Activated CD8-positive, alpha-beta memory T cell treated with anti-CD3 and anti-CD28 coated beads, Interleukin-2, amount 50 U/mL, for 48 hours (primary cell): Measurements from ENCODE around the gene KIAA0753.
"Not testable (repeated sequence)": the region's sequence is repeated elsewhere in the genome, so short reads cannot be mapped to it uniquely, and the experiment has no call there.

Experiments
- DNase-seq: peaks from one replicate; pipeline ENCODE4 v3.0.0-alpha.2; 2020

The KIAA0753 gene

DNA sequence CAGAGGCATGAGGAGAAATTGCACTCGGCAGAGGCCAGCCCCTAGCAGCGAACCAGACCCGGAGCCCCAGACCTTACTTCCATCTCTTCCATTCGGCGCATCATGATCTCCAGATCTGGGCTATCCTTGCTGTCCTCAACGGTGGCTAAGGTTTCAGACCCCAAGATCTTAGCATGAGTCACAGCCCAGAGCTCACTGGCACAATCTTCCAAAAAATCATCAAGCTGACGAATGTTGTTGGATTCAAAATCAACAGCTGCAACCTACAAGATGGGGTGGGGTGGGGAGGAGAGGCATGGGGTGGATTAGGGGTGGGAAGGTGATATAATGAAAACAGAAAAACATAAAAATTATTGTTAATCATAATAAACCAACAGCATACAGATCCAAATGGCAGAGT lies 44.4 kb downstream of the KIAA0753 start:
- no peak for DNase-seq

DNA sequence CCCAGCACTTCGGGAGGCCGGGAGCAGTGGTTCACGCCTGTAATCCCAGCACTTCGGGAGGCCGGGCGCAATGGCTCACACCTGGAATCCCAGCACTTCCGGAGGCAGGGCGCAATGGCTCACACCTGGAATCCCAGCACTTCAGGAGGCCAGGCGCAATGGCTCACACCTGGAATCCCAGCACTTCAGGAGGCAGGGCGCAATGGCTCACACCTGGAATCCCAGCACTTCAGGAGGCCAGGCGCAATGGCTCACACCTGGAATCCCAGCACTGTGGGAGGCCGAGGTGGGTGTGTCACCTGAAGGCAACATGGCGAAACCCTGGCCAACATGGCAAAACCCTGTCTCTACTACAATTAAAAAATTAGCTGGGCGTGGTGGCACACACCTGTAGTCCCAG lies 47.1 kb downstream of the KIAA0753 start:
- DNase-seq = not testable (repeated sequence)

DNA sequence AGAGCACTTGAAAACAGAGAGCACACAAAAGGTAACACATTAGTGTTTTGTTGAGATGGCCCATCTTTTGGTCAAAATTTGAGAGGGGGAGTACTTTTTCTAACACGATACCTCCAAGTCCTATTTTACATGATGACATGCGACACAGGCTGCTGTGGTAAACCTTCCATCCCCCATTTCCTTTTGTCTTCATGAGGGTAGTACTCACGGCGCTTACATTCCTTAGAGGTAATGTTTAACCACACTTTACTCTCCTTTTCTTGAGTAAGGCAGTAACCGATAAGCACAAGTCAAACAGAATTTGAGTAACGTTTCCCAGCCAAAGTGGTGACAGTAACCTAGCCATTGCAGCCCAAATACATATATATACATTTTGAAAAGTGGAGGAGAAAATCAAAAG lies 48.3 kb downstream of the KIAA0753 start:
- DNase-seq = no peak

DNA sequence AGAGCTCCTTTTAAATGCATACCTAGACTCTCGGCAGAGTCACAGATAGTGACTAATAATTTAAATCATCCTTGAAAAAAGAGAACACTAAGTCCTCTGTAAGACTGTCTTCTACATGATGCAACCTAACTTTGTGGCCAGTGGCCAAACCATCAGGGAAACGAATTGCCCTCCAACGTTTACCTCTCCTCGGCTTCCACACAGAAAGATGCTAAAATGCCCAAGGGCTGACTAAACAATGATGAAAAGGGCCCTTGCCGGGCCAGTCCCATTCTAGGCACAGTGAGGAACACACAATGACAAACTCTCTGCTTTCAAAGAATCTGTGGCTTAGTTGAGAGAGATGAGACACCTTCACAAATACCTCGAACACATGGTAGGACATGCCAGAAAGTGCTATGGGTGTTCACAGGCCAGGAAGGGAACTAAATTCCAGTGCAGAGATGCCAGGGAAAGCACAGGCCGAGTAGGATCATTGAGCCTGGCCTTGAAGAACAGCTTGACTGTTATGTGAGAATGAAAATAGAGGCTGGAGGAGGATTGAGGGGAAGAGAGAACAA lies 48.8 kb downstream of the KIAA0753 start:
- DNase-seq = no peak

DNA sequence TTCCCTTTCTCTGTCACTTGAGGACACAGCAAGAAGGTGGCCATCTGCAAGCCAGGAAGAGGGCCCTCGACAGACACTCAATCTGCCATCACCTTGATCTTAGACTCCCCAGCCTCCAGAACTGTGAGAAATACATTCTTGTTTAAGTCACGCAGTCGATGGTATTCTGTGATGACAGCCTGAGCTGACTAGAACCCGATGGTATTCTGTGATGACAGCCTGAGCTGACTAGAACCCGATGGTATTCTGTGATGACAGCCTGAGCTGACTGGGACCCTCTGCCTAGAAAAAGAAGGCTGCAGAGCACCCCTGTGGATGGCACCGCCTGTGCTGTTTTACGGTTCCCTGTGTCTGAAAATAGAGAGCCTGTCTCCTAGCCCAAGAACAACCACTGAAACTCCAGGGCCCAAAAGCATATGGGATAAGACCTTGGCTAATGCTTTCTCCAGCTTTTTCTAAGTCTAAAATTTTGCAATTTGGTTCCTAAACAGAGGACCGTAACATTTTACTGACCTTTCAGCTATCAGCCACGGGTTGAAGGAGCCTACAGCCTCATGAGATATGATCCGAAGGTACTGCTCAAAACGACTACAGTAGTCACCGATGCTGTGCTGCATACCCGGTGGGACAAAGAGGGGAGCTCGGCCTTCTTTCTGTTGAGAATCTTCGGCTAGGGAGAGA lies 51.1 kb downstream of the KIAA0753 start:
- no peak for DNase-seq

DNA sequence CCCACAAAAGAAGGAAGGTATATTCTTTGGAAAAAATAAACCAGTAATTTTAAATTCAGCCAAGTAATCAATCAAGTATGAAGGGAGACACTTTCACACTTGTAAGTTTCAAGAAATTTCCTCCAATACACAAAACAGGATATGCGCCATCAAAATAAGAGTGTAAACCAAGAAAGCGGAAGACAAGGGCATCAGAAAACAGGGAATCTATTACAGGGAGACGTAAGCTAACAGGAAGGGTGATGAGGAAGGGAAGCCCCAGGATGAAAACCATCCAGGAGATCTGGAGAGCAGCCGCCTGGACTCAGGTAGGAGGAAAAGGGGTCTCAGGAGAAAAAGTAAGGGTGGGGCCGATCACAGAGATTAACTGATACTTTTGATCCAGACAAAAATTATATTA lies 52.3 kb downstream of the KIAA0753 start:
- no peak for DNase-seq

DNA sequence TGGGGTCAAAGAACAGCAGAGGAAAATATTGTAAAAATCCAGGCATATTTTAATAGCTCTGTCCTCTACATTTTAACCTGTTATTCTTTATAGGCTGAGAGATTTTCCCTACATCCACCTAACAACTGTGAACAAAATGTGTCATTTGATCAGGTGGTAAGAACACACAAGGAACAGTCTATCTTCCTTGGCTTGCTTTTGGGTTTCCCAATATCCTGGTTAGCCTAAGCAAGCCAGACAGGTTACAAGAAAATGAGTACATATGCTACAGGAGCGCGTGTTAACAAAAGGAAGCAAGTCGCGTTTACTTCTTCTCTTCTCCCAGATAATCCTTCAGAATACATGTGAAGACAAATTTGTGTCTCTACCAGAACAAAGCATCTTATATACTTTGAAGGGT lies 53.2 kb downstream of the KIAA0753 start:
- DNase-seq = no peak

DNA sequence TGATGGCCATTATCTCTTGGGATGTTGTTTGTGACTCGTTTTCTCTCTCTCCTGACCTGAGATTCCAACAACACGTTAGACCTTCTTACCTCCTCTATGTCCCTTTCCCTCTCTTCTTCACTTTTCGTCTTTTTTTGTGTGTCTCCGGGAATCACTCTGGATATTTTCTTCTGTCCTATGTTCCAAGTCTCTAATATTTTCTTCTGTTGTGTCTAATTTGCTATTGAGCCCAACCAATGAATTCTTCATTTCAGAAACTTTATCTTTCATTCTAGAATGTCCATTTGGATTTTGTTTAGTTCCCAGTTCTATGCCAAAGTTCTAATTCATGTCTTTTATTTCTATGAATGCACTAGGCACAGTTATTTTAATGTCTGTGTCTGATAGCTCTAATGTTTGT lies 57.1 kb downstream of the KIAA0753 start:
- no peak for DNase-seq

DNA sequence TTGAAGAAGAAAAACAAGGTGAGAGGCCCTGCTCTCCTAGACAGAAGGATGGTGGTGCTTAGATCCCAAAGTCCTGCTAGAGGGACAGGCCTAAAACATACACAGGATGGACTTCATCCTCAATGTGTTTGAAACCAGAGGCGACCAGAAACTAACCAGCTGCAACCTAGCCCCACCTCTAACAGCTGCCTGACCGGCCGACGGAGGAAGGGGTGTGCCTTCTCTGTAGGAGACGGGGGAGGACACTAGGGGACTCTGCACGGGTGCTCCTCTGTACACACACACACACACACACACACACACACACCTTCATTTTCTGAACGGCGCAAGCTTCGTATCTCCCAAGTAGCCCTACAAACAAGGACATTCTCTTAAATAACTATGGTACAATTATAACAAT lies 59.9 kb downstream of the KIAA0753 start:
- DNase-seq = no peak

DNA sequence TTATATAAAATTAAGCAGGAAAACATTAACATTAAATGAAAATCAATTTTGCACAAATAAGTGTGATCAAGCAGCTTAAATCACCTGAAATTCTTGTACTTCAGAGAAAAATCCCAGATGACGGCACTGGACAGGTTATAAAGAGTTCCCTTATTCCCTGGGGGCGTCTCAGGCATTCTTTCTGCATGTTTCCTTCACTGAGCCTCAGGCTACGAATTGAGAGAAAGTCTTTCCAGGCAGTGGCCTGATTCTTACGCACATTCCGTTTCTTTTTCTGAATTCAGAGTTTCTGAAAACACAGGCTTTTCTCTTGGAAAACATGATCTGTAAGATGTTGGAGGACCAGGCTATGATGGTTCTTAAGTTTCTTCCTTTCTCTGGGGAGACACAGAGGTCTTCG lies 62.0 kb downstream of the KIAA0753 start:
- DNase-seq = no peak

DNA sequence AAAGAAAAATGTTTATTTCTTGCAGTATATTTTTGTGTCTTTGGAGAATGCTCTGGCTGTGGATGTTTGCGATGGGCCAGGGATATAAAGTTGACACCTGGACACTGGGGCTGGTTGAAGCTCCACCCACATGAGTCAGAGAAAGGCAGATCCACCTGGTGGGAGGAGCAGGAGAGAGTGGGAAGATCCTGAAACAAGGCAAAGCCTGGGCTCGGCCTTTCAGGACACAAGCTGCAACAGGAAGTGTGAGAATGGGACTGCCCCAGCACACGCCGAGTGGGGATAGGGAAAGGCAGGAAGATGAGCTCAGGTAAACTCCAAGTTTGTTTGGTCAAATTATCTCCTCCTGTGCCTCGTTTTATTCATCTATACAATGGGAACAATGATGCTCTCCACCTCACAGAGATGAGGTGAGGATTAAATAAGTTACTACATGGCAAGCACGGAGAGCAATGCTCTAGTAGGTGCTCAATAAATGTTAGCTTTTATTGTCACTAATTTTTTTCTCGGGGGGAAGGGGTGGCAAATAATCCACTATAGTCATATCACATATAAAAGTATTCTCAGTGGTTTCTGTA lies 62.7 kb downstream of the KIAA0753 start:
- no peak for DNase-seq

DNA sequence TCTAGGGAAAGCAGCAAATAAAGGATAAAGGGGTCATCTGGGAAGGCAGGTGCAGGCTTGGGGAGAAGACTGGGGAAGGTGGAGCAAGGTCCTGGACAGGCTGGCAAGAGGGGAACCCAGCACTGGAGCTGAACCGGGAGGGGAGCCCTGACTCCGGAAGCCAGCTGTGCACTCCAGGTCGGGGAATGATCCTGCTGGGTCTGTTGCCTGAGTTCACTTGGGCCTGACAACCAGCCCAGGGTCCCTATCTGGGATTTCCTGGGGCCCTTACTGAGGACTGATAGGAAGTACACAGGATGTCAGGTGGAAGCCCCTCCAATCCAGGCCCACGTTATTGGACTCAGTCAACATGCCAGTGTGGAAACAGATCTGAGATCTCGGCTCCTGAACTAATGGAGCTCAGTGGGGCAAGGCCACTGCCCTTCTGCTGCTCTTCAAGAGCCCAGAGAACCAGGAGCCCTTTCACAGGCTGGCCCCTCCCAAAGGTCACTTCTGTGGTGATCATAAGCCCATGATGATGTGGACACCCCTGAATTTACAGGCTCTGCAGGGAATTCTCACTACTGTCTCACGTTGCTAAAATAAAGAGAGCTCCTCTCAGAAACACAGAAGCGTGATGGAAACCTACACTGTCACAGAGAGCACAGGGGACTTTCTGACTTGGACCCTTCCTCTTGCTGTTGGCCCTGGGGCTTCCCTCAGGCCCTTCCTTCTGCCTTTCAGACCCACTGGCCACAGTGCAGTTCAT lies 64.3 kb downstream of the KIAA0753 start:
- DNase-seq = no peak

DNA sequence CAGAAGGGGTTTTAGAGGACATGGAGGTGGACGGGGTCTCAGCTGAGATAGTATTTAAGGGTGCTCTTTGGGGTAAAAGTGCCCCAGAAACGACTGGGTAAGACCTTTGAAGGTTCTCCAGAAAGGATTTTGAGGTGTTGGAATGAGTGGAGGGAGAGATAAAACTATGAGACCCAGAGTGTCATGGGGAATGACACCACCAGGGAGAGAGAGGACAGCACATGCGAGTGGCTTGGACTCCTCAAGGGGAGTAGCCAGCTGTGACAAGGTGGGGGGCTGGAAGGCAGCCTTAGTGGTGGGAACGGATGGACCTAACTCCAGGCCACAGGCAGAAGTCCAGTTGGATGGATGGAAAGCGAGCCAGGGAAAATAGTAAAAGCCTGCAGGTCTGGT lies 64.9 kb downstream of the KIAA0753 start:
- no peak for DNase-seq

DNA sequence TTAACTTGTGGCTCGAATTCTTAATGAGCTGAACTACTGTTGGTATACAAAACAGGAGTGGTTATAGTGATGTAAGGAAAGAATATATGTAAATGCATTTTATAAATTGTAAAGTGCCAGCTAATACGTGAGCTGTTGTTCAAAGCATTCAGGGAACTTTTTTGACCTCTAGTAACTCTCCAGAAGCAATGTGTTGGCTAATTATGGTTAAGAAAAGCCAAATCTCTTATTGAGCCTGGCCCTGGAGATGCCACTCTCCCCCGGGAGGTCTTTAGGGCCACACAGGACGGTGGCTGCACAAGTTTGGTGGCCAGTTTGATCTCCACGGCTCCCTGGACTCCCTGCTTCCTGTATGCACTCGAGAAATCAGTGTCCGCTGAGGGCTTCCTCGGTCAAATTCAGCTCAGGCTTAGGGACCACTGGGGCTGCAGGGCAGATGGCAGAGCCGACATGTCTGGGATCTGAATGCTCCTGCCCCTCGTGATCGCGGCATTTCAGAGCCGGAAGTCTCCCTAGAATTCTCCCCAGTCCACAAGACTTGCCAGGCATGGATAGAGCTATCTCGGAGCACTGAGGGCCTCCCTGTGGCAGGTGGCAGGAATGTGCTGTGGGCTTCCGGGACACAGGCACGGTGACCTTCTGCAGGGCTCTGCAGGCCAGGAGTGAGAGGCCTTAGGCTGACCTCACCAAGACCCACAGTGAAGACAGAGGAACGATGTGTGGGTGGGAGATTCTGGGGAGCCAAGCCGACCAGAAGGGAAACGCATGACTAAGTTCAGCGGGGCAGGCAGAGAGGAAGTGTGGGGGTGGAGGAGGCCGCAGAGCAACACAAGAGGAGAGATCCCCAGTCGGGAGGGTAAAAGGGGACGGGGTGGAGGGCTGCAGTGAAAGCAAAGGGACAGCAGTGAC lies 65.6 kb downstream of the KIAA0753 start:
- DNase-seq = peak; percentile 71

DNA sequence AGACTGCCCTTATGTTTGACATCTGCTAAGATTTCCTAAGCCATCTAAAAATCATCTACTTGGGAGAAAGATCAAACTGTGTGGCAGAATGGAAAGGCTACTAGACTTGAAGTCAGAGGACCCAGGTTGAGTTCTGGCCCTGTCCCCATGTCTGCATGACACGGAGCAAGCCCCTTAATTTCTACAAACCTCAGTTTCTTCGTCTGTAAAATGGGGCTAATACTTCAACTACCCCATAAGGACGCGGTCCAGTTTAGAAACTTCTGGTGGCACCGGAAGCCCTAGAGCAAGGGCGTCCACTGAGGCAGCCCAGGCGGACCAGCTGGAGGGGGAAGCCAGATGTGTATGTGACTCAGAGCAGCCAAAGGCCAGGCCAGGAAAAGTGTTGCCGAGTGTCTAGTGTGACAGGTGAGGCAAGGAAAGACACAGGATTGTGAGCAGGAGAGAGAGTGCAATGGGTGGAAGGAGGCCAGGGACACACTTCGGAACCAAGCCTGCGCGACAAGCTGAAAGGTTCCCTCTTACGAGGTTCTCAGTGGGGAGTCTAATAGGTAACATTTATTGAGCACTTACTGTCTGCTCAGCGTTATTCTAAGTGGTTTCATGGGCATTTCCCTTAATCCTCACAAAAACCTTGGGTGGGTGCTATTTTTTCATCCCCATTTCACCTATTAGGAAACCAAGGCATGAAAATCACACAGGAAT lies 66.4 kb downstream of the KIAA0753 start:
- no peak for DNase-seq

DNA sequence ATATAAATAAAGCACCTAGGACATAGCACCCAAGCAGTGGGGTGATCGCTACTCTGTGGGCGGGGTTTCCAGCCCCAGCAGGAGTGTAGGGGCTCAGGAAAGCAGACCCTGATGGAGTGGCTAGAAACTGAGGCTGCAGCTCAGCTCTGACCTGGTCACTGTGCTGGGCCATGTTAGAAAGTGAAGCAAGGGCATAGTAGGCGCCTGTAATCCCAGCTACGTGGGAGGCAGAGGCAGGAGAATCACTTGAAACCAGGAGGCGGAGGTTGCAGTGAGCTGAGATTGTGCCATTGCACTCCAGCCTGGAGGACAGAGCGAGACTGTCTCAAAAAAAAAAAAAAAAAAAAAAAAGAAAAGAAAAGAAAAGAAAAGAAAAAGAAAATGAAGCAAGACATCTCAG lies 67.0 kb downstream of the KIAA0753 start:
- not testable (repeated sequence) for DNase-seq

DNA sequence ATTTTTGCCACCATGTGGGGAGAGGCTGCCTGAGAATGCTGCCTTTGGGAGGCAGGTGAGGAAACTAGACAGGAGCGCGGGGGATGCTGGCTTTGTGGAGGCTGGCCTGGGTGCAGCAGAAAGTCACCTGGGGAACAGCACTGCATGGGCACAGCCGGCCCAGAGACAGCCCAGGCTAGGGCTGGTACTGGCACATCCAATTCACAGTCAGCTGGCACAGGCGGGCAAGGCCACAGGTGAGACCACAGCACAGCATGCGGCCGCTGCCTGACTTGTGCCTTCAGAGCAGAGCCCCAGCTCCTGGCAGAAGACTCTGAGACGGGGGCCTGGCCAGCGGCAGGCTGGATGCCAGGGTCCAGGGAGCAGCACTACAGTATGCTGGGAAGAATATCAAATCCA lies 67.5 kb downstream of the KIAA0753 start:
- DNase-seq = no peak

DNA sequence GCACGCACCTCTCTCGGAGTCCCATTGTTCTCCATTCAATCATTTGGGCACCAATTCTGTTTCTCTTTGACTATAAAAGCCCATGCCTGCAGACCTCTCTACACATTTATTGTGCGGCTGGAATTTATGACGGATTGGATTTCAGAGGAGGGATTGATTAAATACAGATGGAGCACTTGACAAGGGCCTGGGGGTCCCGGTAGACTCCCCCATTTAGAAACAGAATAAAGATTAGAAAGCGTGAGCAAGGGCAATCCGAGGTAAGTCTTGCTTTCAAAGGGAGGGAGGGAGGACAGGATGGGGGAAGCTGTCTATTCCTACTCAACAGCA lies 69.1 kb downstream of the KIAA0753 start:
- no peak for DNase-seq

DNA sequence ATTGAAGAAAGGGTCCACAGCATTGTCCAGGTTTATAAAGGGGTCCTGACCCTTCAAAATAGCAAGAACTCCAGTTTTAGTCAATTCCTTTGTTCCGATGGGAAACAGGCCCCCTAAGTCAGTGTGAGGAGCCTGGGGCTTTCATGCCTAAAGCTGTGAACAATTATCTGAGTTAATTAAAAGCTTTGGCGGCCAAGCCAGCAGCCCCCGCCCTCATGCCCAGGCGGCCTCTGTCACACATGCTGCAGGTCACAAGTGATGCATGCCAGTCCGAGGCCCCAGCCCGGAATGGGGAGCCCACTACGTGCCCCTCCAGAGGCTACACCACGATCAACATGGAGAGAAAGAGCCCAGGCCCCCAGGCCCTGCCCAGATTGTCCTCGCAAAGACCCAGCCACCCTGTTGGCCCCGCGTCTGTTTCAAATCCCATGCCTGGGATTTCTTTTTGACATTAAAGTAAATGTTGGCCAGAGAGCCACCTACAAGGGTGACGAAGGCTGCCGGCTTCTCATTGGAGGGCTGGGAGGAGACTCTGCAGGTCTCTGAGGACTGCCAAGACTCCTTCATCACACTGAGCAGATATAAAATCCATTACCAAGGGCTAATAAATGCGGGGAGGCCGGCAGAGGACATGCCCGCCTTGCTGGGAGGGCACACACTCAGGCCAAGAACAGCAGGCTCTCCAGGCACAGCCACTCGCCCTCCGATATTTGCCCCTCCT lies 69.6 kb downstream of the KIAA0753 start:
- DNase-seq = no peak

DNA sequence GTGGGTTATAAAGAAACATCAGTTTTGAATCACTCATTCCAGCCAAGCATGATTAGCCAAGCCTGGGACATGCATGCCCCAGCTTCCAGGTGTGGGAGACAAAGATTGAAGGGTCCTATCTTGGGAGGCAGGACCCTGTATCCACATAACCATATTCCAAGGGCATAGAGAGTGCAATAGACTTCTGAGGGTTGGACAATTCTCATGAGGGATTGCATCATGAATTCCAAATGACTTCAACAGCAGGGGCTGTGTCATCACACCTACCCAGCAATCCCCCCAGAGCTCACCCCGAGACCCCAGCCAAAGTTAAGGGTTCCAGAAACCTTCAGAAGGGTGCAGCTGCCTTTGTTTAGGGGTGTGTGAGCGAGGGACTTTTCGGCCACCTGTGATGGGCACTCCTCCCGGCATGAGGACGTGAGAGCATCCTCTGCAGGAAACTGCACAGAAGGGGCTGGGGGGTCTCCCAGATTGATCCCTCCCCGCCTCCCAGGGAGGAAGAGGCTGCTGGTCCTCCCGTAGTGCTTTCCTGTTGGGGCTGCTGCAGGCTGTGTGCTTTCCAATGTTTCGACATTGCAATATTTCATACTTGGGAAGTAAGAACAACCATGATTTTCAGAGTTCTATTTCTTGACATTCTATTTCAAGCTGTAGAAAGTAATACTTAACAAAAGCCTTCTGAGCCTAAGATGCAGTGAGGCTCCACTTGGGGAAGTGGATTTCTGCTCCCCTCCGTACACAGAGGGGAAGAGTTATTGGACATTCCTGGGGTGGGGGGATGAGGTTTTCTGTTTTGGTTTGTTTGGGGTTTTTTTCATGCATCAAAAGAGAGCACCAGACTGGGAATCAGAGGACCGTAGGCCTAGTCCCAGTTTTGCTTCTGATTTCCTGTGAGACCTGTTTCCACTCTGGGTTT lies 70.9 kb downstream of the KIAA0753 start:
- no peak for DNase-seq
